Measurements from ENCODE around the gene FRAS1.

GRCh38 chr4:78057600-78058550, 752 bp downstream of the FRAS1 start:
- no peak for TF ChIP-seq CTCF (conservative IDR thresholded peaks at IDR 0.05; ENCODE audit: low read depth, low read length)
- no peak for TF ChIP-seq EZH2phosphoT487 (IDR thresholded peaks at IDR 0.05; ENCODE audit: borderline replicate concordance, low read length)
- no peak for TF ChIP-seq EZH2 (IDR thresholded peaks at IDR 0.05; ENCODE audit: low read length, unreplicated experiment)

Measured in PC-3 (cell line).